ENCODE data around the gene UTP15. TPM values are rescaled to one million over a fixed set of nuclear protein-coding genes. Genes with fewer than 3 reads are reported as not detected.

Gene UTP15
- total and polyA plus RNA-seq, 4 donors = 4.4 to 22.1 (median 12.3) TPM

DNA sequence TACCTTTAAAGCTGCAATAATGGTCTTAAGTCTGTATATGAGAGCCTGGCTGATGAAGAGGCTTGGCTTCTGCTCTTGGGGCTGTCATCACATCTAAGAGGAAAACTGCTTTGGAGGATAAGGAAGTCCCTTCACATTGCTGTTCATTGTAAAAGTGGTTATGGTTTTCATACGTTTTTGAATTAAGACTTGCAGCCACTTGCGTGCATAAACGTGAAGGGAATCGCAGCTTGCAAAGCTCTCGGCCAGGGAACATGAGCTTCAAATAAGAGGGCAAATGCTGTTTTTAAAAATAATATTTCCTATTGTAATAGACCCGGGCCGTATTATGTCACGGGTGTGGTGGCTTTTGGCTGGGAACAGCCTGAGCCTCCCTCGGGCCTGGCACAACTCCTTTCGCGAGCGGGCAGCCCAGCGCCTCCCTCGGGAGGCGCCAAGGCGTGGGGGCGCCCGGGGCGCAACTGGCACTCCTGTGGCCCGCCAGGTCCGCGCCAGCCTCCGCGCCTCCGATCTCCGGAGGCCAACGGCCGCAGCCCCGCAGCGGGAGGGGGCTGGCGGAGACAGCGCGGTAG, 59.9 kb downstream of the UTP15 start:
- Histone ChIP-seq H3K36me3 (ENCODE audit: control insufficient read depth in 4 of 4, insufficient read depth in 4 of 4, low read length in 4 of 4) (no peaks in the 10 kb centered on the region), H3K4me3 (peak overlapping the region; percentile 52), H3K9ac (ENCODE audit: insufficient read depth in 1 of 2, low read length in 2 of 2) (no peak overlapping the region), H3K4me1 (ENCODE audit: control insufficient read depth in 5 of 5, insufficient read depth in 5 of 5, low read length in 5 of 5) (peaks cover 0 to 8% (median 5%) of the 10 kb centered on the region in 5 donors), H3K27ac (ENCODE audit: low read depth in 1 of 2, low read length in 1 of 2) (peak overlapping the region in 1 of 2 donors; percentile 64), H3K9me3 (ENCODE audit: control insufficient read depth in 4 of 4, insufficient read depth in 3 of 4, low read length in 3 of 4) (no peaks in the 10 kb centered on the region), H3K27me3 (ENCODE audit: control insufficient read depth in 3 of 3, insufficient read depth in 3 of 3, low read length in 2 of 3) (peaks cover 0 to 24% (median 8%) of the 10 kb centered on the region in 3 donors)
- WGBS, 2 donors = 3 to 4% methylated on average over 21 to 33 of the region's 33 CpGs
- ATAC-seq (ENCODE audit: insufficient read depth, low FRiP score) (peak; percentile 39), DNase-seq (peak in 1 of 3 donors; percentile 23)
- TF ChIP-seq, protein P1, sequence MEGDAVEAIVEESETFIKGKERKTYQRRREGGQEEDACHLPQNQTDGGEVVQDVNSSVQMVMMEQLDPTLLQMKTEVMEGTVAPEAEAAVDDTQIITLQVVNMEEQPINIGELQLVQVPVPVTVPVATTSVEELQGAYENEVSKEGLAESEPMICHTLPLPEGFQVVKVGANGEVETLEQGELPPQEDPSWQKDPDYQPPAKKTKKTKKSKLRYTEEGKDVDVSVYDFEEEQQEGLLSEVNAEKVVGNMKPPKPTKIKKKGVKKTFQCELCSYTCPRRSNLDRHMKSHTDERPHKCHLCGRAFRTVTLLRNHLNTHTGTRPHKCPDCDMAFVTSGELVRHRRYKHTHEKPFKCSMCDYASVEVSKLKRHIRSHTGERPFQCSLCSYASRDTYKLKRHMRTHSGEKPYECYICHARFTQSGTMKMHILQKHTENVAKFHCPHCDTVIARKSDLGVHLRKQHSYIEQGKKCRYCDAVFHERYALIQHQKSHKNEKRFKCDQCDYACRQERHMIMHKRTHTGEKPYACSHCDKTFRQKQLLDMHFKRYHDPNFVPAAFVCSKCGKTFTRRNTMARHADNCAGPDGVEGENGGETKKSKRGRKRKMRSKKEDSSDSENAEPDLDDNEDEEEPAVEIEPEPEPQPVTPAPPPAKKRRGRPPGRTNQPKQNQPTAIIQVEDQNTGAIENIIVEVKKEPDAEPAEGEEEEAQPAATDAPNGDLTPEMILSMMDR (IDR thresholded peaks at IDR 0.05; ENCODE audit: control extremely low read depth, extremely low read depth) = no peak

DNA sequence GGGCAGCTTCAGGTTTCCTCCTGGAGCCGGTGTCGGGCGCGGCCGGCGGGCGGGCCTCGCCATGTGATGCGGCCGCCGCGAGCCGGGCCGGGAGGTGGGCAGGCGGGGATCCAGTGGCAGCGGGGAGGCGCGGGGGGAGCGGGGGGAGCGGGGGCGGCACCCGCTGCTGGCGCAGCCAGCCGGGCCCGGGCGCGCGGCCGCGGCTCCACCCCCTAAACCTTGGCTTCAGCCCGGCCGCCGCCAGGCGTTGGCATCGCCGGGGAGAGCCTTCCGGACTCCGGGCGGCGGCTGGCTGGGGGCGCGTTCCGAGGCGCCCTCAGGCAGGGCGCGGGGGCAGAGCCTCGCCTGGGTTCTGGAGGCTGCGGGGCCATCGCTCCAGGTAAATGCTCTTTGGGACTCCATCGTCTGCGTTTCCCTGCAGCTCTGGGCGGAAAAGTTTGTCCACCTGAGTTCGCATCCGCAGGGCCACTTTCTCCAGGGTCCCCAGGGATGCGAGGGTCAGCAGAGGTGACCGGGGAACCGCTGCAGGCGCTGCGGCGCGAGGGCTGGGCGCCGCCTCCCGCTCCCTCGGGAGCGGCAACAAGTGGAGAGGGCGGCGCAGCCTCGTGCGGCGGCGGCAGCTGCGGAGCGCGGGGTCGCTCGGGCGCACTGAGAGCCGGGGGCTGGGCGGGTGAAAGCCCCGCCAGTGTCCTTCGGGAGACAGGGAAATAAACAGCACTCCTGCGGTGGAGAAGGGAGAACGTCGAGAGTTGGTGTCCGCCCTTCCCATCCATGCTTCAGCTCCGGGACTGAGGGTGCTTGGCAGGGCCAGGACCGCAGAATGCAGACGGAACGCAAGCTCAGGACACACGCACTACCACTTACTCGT, 60.6 kb downstream of the UTP15 start, which contains the start of gene ARHGEF28:
TSS of gene ARHGEF28 (plus strand) at position 253 of the 868 bp plus-strand sequence. CDS start 58,656 bp downstream, outside the sequence.
- Histone ChIP-seq H3K27me3 (ENCODE audit: control insufficient read depth in 3 of 3, insufficient read depth in 3 of 3, low read length in 2 of 3) (peaks cover 0 to 27% (median 8%) of the 10 kb centered on the region in 3 donors), H3K36me3 (ENCODE audit: control insufficient read depth in 4 of 4, insufficient read depth in 4 of 4, low read length in 4 of 4) (no peaks in the 10 kb centered on the region), H3K9me3 (ENCODE audit: control insufficient read depth in 4 of 4, insufficient read depth in 3 of 4, low read length in 3 of 4) (no peaks in the 10 kb centered on the region), H3K4me3 (peak within 1 kb of the TSS; percentile 54), H3K4me1 (ENCODE audit: control insufficient read depth in 5 of 5, insufficient read depth in 5 of 5, low read length in 5 of 5) (peaks cover 0 to 8% (median 5%) of the 10 kb centered on the region in 5 donors), H3K9ac (ENCODE audit: insufficient read depth in 1 of 2, low read length in 2 of 2) (no peak within 1 kb of the TSS), H3K27ac (ENCODE audit: low read depth in 1 of 2, low read length in 1 of 2) (peak within 1 kb of the TSS in 1 of 2 donors; percentile 82)
- DNase-seq = peak in 2 of 3 donors; percentile 53 to 62
- peak; percentile 91 for ATAC-seq (ENCODE audit: insufficient read depth, low FRiP score)
- TF ChIP-seq, protein P1 (IDR thresholded peaks at IDR 0.05; ENCODE audit: control extremely low read depth, extremely low read depth) = no peak
- WGBS, 2 donors = 2% methylated on average over 62 to 92 of the region's 92 CpGs

DNA sequence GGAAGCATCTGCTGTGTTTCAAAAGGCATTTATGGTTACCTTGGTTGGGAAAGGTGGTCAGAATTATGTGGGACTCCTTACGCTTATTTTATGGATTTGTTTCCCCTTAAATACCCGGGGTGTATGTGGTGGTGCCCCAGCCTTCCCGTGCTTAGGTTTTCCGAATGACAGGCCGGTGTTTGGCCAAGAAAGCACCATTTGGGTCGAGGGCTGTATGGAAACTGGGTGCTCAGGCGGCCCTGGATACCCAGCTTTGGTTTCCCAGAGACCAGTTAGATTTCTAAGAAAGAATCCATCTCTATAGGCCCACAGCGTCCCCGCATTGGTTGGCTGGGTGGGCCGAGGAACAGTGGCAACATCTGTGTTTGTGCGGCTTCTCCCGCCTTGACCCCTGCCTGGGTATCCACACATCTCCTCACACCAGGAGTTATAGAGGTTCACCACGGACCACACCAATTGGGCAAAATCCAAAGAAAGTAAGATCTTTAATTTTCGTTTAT, 61.3 kb downstream of the UTP15 start:
- Histone ChIP-seq H3K36me3 (ENCODE audit: control insufficient read depth in 4 of 4, insufficient read depth in 4 of 4, low read length in 4 of 4) (no peaks in the 10 kb centered on the region), H3K9ac (ENCODE audit: insufficient read depth in 1 of 2, low read length in 2 of 2) (no peak overlapping the region)
- 82 to 83% methylated on average over 14 of the region's 14 CpGs for WGBS, 2 donors

More for the DNA sequence above, 61.3 kb downstream of the UTP15 start:
- no peak overlapping the region for H3K27ac ChIP-seq (ENCODE audit: low read depth in 1 of 2, low read length in 1 of 2)
- ATAC-seq (ENCODE audit: insufficient read depth, low FRiP score) = no peak
- peaks cover 0 to 8% (median 5%) of the 10 kb centered on the region in 5 donors for H3K4me1 ChIP-seq (ENCODE audit: control insufficient read depth in 5 of 5, insufficient read depth in 5 of 5, low read length in 5 of 5)
- no peaks in the 10 kb centered on the region for H3K9me3 ChIP-seq (ENCODE audit: control insufficient read depth in 4 of 4, insufficient read depth in 3 of 4, low read length in 3 of 4)
- TF ChIP-seq, protein P1 (IDR thresholded peaks at IDR 0.05; ENCODE audit: control extremely low read depth, extremely low read depth) = no peak
- peaks cover 0 to 27% (median 8%) of the 10 kb centered on the region in 3 donors for H3K27me3 ChIP-seq (ENCODE audit: control insufficient read depth in 3 of 3, insufficient read depth in 3 of 3, low read length in 2 of 3)
- peak overlapping the region; percentile 54 for H3K4me3 ChIP-seq
- no peak for DNase-seq

All from lung (tissue), 12 donors.